Measurements from ENCODE around the gene RXFP3. TPM values are rescaled to one million over a fixed set of nuclear protein-coding genes. Genes with fewer than 3 reads are reported as not detected.

RXFP3 gene
- total RNA-seq, 1 experiment from 2014 or later: not detected

DNA sequence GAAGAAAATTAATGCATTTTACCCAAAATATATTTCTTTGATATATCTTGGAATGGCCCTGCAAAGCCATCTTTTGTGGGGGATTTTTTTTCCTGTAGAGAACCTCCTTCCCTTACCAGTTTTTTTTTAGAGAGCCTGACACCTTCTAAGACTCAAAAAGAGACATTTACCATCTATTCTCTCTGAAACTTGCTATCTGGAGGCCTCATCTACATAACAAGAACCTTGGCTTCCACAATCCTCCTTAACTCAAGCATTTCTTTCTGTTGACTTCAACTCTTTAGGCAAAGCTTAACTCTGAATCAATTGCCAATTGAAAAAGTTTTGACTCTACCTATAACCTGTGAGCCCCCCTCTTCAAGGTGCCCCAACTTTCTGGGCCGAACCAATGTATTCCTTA lies 42.1 kb downstream of the RXFP3 start:
- DNase-seq (ENCODE audit: unreplicated experiment): no peak
- no peak overlapping the region for H3K27ac Mint-ChIP-seq (ENCODE audit: low read depth, unreplicated experiment)
- POLR2A ChIA-PET: interaction anchor here (1.4 kb wide), 1 partner anchor 8 kb away, joined by 4 read pairs; no protein-coding TSS in a partner anchor
- no peaks in the 10 kb centered on the region for H3K4me1 Mint-ChIP-seq (ENCODE audit: insufficient read depth, unreplicated experiment)
- H3K9me3 Mint-ChIP-seq (ENCODE audit: unreplicated experiment): no peaks in the 10 kb centered on the region
- H3K36me3 Mint-ChIP-seq (ENCODE audit: insufficient read depth, unreplicated experiment): peaks cover 6% of the 10 kb centered on the region
- CTCF ChIA-PET: interaction anchor here (0.6 to 2.8 kb wide), 3 partner anchors 9 to 35 kb away, joined by 3 to 20 read pairs (median 4); no protein-coding TSS in a partner anchor
- intact Hi-C loops (cut with micrococcal nuclease): no loop called here
- no peak overlapping the region for H3K4me3 Mint-ChIP-seq (ENCODE audit: unreplicated experiment)
- BruUV-seq (replicated peaks): no TSS peak
- TF ChIP-seq, protein P1, sequence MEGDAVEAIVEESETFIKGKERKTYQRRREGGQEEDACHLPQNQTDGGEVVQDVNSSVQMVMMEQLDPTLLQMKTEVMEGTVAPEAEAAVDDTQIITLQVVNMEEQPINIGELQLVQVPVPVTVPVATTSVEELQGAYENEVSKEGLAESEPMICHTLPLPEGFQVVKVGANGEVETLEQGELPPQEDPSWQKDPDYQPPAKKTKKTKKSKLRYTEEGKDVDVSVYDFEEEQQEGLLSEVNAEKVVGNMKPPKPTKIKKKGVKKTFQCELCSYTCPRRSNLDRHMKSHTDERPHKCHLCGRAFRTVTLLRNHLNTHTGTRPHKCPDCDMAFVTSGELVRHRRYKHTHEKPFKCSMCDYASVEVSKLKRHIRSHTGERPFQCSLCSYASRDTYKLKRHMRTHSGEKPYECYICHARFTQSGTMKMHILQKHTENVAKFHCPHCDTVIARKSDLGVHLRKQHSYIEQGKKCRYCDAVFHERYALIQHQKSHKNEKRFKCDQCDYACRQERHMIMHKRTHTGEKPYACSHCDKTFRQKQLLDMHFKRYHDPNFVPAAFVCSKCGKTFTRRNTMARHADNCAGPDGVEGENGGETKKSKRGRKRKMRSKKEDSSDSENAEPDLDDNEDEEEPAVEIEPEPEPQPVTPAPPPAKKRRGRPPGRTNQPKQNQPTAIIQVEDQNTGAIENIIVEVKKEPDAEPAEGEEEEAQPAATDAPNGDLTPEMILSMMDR (IDR thresholded peaks at IDR 0.05; ENCODE audit: unreplicated experiment): no peak
- no peaks in the 10 kb centered on the region for H3K27me3 Mint-ChIP-seq (ENCODE audit: insufficient read depth, unreplicated experiment)

DNA sequence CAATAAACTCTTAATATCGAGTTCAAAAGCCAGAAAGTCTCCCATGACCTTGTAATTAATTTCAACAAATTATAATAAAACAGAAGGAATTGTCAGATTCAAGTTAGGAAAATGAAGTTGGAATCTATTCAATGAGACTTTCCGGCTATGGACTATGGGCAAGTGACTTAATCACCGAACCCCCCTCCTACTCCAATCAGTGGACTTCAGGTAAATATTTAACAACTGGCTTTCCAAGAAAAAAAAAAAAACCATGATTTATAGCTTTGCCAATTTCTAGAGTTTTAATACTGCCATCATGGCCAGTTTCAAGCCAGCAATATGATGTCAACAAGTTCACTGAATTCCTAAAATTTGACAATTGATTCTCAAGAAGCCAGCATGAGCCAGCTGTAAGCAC lies 43.8 kb downstream of the RXFP3 start:
- intact Hi-C loops (cut with micrococcal nuclease): no loop called here
- no TSS peak for BruUV-seq (replicated peaks)
- Mint-ChIP-seq H3K27me3 (ENCODE audit: insufficient read depth, unreplicated experiment) (no peaks in the 10 kb centered on the region), H3K4me1 (ENCODE audit: insufficient read depth, unreplicated experiment) (no peaks in the 10 kb centered on the region), H3K36me3 (ENCODE audit: insufficient read depth, unreplicated experiment) (peaks cover 6% of the 10 kb centered on the region), H3K4me3 (ENCODE audit: unreplicated experiment) (no peak overlapping the region), H3K9me3 (ENCODE audit: unreplicated experiment) (no peaks in the 10 kb centered on the region), H3K27ac (ENCODE audit: low read depth, unreplicated experiment) (no peak overlapping the region)
- TF ChIP-seq, protein P1 (IDR thresholded peaks at IDR 0.05; ENCODE audit: unreplicated experiment): no peak
- no peak for DNase-seq (ENCODE audit: unreplicated experiment)
- ChIA-PET CTCF (interaction anchor here (0.6 to 2.8 kb wide), 3 partner anchors 10 to 28 kb away, joined by 3 to 20 read pairs (median 3); no protein-coding TSS in a partner anchor), POLR2A (interaction anchor here (0.7 kb wide), 1 partner anchor 565 kb away, joined by 4 read pairs; no protein-coding TSS in a partner anchor)

- intact Hi-C loops (cut with micrococcal nuclease): no loop called here
- H3K36me3 Mint-ChIP-seq (ENCODE audit: insufficient read depth, unreplicated experiment): no peaks in the 10 kb centered on the region
- H3K4me1 Mint-ChIP-seq (ENCODE audit: insufficient read depth, unreplicated experiment): no peaks in the 10 kb centered on the region
- peak; percentile 56 for DNase-seq (ENCODE audit: unreplicated experiment)
- H3K9me3 Mint-ChIP-seq (ENCODE audit: unreplicated experiment): no peaks in the 10 kb centered on the region
- no peaks in the 10 kb centered on the region for H3K27me3 Mint-ChIP-seq (ENCODE audit: insufficient read depth, unreplicated experiment)
- H3K27ac Mint-ChIP-seq (ENCODE audit: low read depth, unreplicated experiment): no peak overlapping the region
- no peak overlapping the region for H3K4me3 Mint-ChIP-seq (ENCODE audit: unreplicated experiment)
- BruUV-seq (replicated peaks): no TSS peak
- ChIA-PET POLR2A (interaction anchor here (0.9 to 2.0 kb wide), 2 partner anchors 10 to 26 kb away, joined by 3 to 5 read pairs; partner anchors contain the start of gene AMACR), CTCF (interaction anchor here (0.6 to 2.5 kb wide), 7 partner anchors 11 to 1895 kb away, joined by 3 to 9 read pairs (median 4); no protein-coding TSS in a partner anchor)
- TF ChIP-seq, protein P1 (IDR thresholded peaks at IDR 0.05; ENCODE audit: unreplicated experiment): no peak
Observed at GRCh38 chr5:33981408-33982162, 45.4 kb downstream of the RXFP3 start.

GRCh38 chr5:33984178-33984577 lies 48.0 kb downstream of the RXFP3 start:
- DNase-seq (ENCODE audit: unreplicated experiment): no peak
- ChIA-PET POLR2A (no interaction called here), CTCF (interaction anchor here (3.0 kb wide), 1 partner anchor 13 kb away, joined by 9 read pairs; no protein-coding TSS in a partner anchor)
- Mint-ChIP-seq H3K27ac (ENCODE audit: low read depth, unreplicated experiment) (no peak overlapping the region), H3K4me1 (ENCODE audit: insufficient read depth, unreplicated experiment) (no peaks in the 10 kb centered on the region), H3K4me3 (ENCODE audit: unreplicated experiment) (no peak overlapping the region), H3K9me3 (ENCODE audit: unreplicated experiment) (no peaks in the 10 kb centered on the region), H3K36me3 (ENCODE audit: insufficient read depth, unreplicated experiment) (peaks cover 18% of the 10 kb centered on the region), H3K27me3 (ENCODE audit: insufficient read depth, unreplicated experiment) (no peaks in the 10 kb centered on the region)
- intact Hi-C loops (cut with micrococcal nuclease): no loop called here
- TF ChIP-seq, protein P1 (IDR thresholded peaks at IDR 0.05; ENCODE audit: unreplicated experiment): no peak
- BruUV-seq (replicated peaks): no TSS peak
